ENCODE data around the gene ACP7.

The ACP7 gene

GRCh38 chr19:39156326-39157230, 72.4 kb downstream of the ACP7 start:
- no peaks in the 10 kb centered on the region for H3K9me2 ChIP-seq (ENCODE audit: low read depth, low read length)
- no peaks in the 10 kb centered on the region for H3K27me3 ChIP-seq (ENCODE audit: insufficient read depth, low read length)
- H3K27ac ChIP-seq (ENCODE audit: low read depth, low read length, poor library complexity, severe bottlenecking): no peak overlapping the region
- H4K20me1 ChIP-seq (ENCODE audit: insufficient read depth, low read length): no peaks in the 10 kb centered on the region
- H3K9me3 ChIP-seq (ENCODE audit: low read length): no peaks in the 10 kb centered on the region
- H2AFZ ChIP-seq (ENCODE audit: low read length): no peak overlapping the region
- TF ChIP-seq EZH2 (IDR thresholded peaks at IDR 0.05; ENCODE audit: borderline replicate concordance, low read length) (no peak), CTCF (IDR thresholded peaks at IDR 0.05; ENCODE audit: low read length) (no peak)
- no peak overlapping the region for H3K4me2 ChIP-seq (ENCODE audit: low read length)
- H3K4me1 ChIP-seq (ENCODE audit: insufficient read depth, low read length, severe bottlenecking): no peaks in the 10 kb centered on the region
- H3K79me2 ChIP-seq (ENCODE audit: insufficient read depth, low read length): no peaks in the 10 kb centered on the region
- no peak overlapping the region for H3K4me3 ChIP-seq (ENCODE audit: low read depth, low read length, poor library complexity, severe bottlenecking)
- no peaks in the 10 kb centered on the region for H3F3A ChIP-seq (ENCODE audit: insufficient read depth, low read length)
- no peak overlapping the region for H3K9ac ChIP-seq (ENCODE audit: low read length)
- H3K36me3 ChIP-seq (ENCODE audit: insufficient read depth, low read length): no peaks in the 10 kb centered on the region

- Histone ChIP-seq H3K9me2 (ENCODE audit: low read depth, low read length) (no peaks in the 10 kb centered on the region), H3K9ac (ENCODE audit: low read length) (no peak overlapping the region), H3K9me3 (ENCODE audit: low read length) (no peaks in the 10 kb centered on the region), H4K20me1 (ENCODE audit: insufficient read depth, low read length) (no peaks in the 10 kb centered on the region), H3K36me3 (ENCODE audit: insufficient read depth, low read length) (no peaks in the 10 kb centered on the region), H3K27me3 (ENCODE audit: insufficient read depth, low read length) (no peaks in the 10 kb centered on the region), H2AFZ (ENCODE audit: low read length) (no peak overlapping the region), H3K79me2 (ENCODE audit: insufficient read depth, low read length) (no peaks in the 10 kb centered on the region), H3F3A (ENCODE audit: insufficient read depth, low read length) (no peaks in the 10 kb centered on the region), H3K27ac (ENCODE audit: low read depth, low read length, poor library complexity, severe bottlenecking) (no peak overlapping the region), H3K4me3 (ENCODE audit: low read depth, low read length, poor library complexity, severe bottlenecking) (no peak overlapping the region), H3K4me2 (ENCODE audit: low read length) (no peak overlapping the region), H3K4me1 (ENCODE audit: insufficient read depth, low read length, severe bottlenecking) (no peaks in the 10 kb centered on the region)
- TF ChIP-seq CTCF (IDR thresholded peaks at IDR 0.05; ENCODE audit: low read length): no peak
- no peak for TF ChIP-seq EZH2 (IDR thresholded peaks at IDR 0.05; ENCODE audit: borderline replicate concordance, low read length)
Observed at GRCh38 chr19:39157275-39157996, 73.3 kb downstream of the ACP7 start.

- Histone ChIP-seq H3K27me3 (ENCODE audit: insufficient read depth, low read length) (no peaks in the 10 kb centered on the region), H3K9me3 (ENCODE audit: low read length) (no peaks in the 10 kb centered on the region), H3K79me2 (ENCODE audit: insufficient read depth, low read length) (no peaks in the 10 kb centered on the region), H3K9me2 (ENCODE audit: low read depth, low read length) (no peaks in the 10 kb centered on the region), H3K4me3 (ENCODE audit: low read depth, low read length, poor library complexity, severe bottlenecking) (no peak overlapping the region), H3K36me3 (ENCODE audit: insufficient read depth, low read length) (no peaks in the 10 kb centered on the region), H2AFZ (ENCODE audit: low read length) (no peak overlapping the region), H3F3A (ENCODE audit: insufficient read depth, low read length) (no peaks in the 10 kb centered on the region), H4K20me1 (ENCODE audit: insufficient read depth, low read length) (no peaks in the 10 kb centered on the region), H3K4me1 (ENCODE audit: insufficient read depth, low read length, severe bottlenecking) (no peaks in the 10 kb centered on the region), H3K27ac (ENCODE audit: low read depth, low read length, poor library complexity, severe bottlenecking) (no peak overlapping the region), H3K9ac (ENCODE audit: low read length) (no peak overlapping the region), H3K4me2 (ENCODE audit: low read length) (no peak overlapping the region)
- TF ChIP-seq CTCF (IDR thresholded peaks at IDR 0.05; ENCODE audit: low read length) (no peak), EZH2 (IDR thresholded peaks at IDR 0.05; ENCODE audit: borderline replicate concordance, low read length) (no peak)
Observed at GRCh38 chr19:39157997-39158389, 73.8 kb downstream of the ACP7 start.

Data from OCI-LY1 (cell line).